ENCODE measurements around the gene FOXI1. TPM values are rescaled to one million over a fixed set of nuclear protein-coding genes. Genes with fewer than 3 reads are reported as not detected.

The FOXI1 gene
- polyA plus RNA-seq, 3 donors, result not detected

- peaks cover 3 to 6% (median 5%) of the 10 kb centered on the region in 3 donors for H3K27me3 Mint-ChIP-seq (ENCODE audit: low read depth in 3 of 3)
- 95% methylated on average over 2 of the region's 2 CpGs for WGBS (ENCODE audit: insufficient coverage)
Measured at GRCh38 chr5:170115925-170116324, 10.2 kb downstream of the FOXI1 start.

DNA sequence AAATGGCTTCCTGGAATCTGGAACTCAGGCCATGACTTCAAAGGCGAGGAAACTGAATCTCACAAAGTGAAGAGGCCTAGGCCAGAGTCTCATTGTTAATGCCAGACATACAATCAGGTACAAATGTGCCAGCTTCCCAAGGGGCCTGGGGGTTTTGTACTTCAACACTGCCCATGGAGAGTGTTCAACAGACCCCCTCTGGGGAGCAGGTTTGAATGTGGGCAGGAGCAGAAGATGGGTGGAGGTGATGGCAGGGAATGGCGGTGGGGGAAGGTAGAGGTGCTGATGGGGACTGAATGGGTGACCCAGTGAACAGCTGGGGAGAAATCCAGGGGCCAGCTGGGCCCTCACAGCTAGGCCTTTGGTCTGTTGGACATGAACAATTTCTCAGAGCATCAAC is 12.0 kb downstream of the FOXI1 start:
- Histone ChIP-seq H3K36me3 (replicated peaks in 1 of 2; ENCODE audit: control insufficient read depth in 1 of 2, insufficient read depth in 2 of 2, low read length in 2 of 2) (no peaks in the 10 kb centered on the region), H3K9ac (ENCODE audit: insufficient read depth, low read length, poor library complexity, severe bottlenecking) (no peak overlapping the region), H3K4me1 (ENCODE audit: control insufficient read depth in 1 of 2, insufficient read depth in 2 of 2, low read length in 2 of 2) (peaks cover 14 to 16% of the 10 kb centered on the region in 2 donors), H2AFZ (ENCODE audit: insufficient read depth, low read depth, low read length, poor library complexity, severe bottlenecking) (no peak overlapping the region), H3K27ac (ENCODE audit: low read depth in 1 of 2, low read length in 2 of 2) (no peak overlapping the region), H3K27me3 (ENCODE audit: control insufficient read depth in 2 of 2, insufficient read depth in 2 of 2, low read length in 2 of 2) (no peaks in the 10 kb centered on the region), H4K20me1 (ENCODE audit: insufficient read depth, low read length) (no peaks in the 10 kb centered on the region), H3K4me2 (replicated peaks; ENCODE audit: extremely low read depth, low read length, poor library complexity, severe bottlenecking) (no peak overlapping the region), H3K79me2 (ENCODE audit: insufficient read depth, low read length) (no peaks in the 10 kb centered on the region), H3K4me3 (replicated peaks in 1 of 3; ENCODE audit: low read depth in 2 of 3, low read length in 3 of 3) (no peak overlapping the region), H3K9me3 (replicated peaks in 1 of 2; ENCODE audit: control insufficient read depth in 1 of 2, insufficient read depth in 1 of 2, low read length in 2 of 2) (no peaks in the 10 kb centered on the region)
- H3K27me3 Mint-ChIP-seq (ENCODE audit: low read depth in 3 of 3), result peaks cover 3 to 6% (median 3%) of the 10 kb centered on the region in 3 donors
- H3K27ac Mint-ChIP-seq, result no peak overlapping the region
- H3K36me3 Mint-ChIP-seq, result no peaks in the 10 kb centered on the region
- intact Hi-C loops (cut with micrococcal nuclease), result no loop called here
- DNase-seq, result no peak
- peaks cover 0 to 4% (median 0%) of the 10 kb centered on the region in 7 donors for H3K9me3 Mint-ChIP-seq
- WGBS (ENCODE audit: insufficient coverage), result 93% methylated on average over 2 of the region's 2 CpGs
- H3K4me3 Mint-ChIP-seq, result no peak overlapping the region
- H3K4me1 Mint-ChIP-seq, result peaks cover 13% of the 10 kb centered on the region
- TF ChIP-seq, protein P1, sequence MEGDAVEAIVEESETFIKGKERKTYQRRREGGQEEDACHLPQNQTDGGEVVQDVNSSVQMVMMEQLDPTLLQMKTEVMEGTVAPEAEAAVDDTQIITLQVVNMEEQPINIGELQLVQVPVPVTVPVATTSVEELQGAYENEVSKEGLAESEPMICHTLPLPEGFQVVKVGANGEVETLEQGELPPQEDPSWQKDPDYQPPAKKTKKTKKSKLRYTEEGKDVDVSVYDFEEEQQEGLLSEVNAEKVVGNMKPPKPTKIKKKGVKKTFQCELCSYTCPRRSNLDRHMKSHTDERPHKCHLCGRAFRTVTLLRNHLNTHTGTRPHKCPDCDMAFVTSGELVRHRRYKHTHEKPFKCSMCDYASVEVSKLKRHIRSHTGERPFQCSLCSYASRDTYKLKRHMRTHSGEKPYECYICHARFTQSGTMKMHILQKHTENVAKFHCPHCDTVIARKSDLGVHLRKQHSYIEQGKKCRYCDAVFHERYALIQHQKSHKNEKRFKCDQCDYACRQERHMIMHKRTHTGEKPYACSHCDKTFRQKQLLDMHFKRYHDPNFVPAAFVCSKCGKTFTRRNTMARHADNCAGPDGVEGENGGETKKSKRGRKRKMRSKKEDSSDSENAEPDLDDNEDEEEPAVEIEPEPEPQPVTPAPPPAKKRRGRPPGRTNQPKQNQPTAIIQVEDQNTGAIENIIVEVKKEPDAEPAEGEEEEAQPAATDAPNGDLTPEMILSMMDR (IDR thresholded peaks at IDR 0.05), result no peak

More at GRCh38 chr5:170115925-170116324, 10.2 kb downstream of the FOXI1 start:
- no peak overlapping the region for H2AFZ ChIP-seq (ENCODE audit: insufficient read depth, low read depth, low read length, poor library complexity, severe bottlenecking)
- no peak overlapping the region for H3K27ac ChIP-seq (ENCODE audit: low read depth in 1 of 2, low read length in 2 of 2)
- no peak overlapping the region for H3K9ac ChIP-seq (ENCODE audit: insufficient read depth, low read length, poor library complexity, severe bottlenecking)
- H4K20me1 ChIP-seq (ENCODE audit: insufficient read depth, low read length), result no peaks in the 10 kb centered on the region
- intact Hi-C loops (cut with micrococcal nuclease), result no loop called here
- H3K27ac Mint-ChIP-seq, result no peak overlapping the region
- no peak overlapping the region for H3K4me2 ChIP-seq (replicated peaks; ENCODE audit: extremely low read depth, low read length, poor library complexity, severe bottlenecking)
- peaks cover 0 to 4% (median 0%) of the 10 kb centered on the region in 7 donors for H3K9me3 Mint-ChIP-seq
- H3K4me1 Mint-ChIP-seq, result peaks cover 31% of the 10 kb centered on the region
- TF ChIP-seq, protein P1 (IDR thresholded peaks at IDR 0.05), result no peak
- DNase-seq, result no peak
- H3K4me3 Mint-ChIP-seq, result no peak overlapping the region
- no peaks in the 10 kb centered on the region for H3K27me3 ChIP-seq (ENCODE audit: control insufficient read depth in 2 of 2, insufficient read depth in 2 of 2, low read length in 2 of 2)
- no peak overlapping the region for H3K4me3 ChIP-seq (replicated peaks in 1 of 3; ENCODE audit: low read depth in 2 of 3, low read length in 3 of 3)
- no peaks in the 10 kb centered on the region for H3K36me3 ChIP-seq (replicated peaks in 1 of 2; ENCODE audit: control insufficient read depth in 1 of 2, insufficient read depth in 2 of 2, low read length in 2 of 2)
- H3K4me1 ChIP-seq (ENCODE audit: control insufficient read depth in 1 of 2, insufficient read depth in 2 of 2, low read length in 2 of 2), result peaks cover 31 to 34% of the 10 kb centered on the region in 2 donors
- no peaks in the 10 kb centered on the region for H3K9me3 ChIP-seq (replicated peaks in 1 of 2; ENCODE audit: control insufficient read depth in 1 of 2, insufficient read depth in 1 of 2, low read length in 2 of 2)
- no peaks in the 10 kb centered on the region for H3K36me3 Mint-ChIP-seq
- H3K79me2 ChIP-seq (ENCODE audit: insufficient read depth, low read length), result no peaks in the 10 kb centered on the region
